Measurements from ENCODE around the gene OPA3.
A peak's percentile ranks its signal among the peaks of the same experiment; 100 is the strongest.

Gene OPA3

GRCh38 chr19:45569619-45570421 is 14.8 kb downstream of the OPA3 start:
- FAIRE-seq (peak; percentile 80), DNase-seq (ENCODE audit: extremely low spot score, insufficient read length, low read depth) (no peak)

GRCh38 chr19:45568732-45569131 is 15.9 kb downstream of the OPA3 start:
- FAIRE-seq = no peak

GRCh38 chr19:45567609-45568008 is 17.0 kb downstream of the OPA3 start:
- FAIRE-seq (no peak), DNase-seq (ENCODE audit: extremely low spot score, insufficient read length, low read depth) (no peak)

More at GRCh38 chr19:45568732-45569131, 15.9 kb downstream of the OPA3 start:
- no peak for DNase-seq (ENCODE audit: extremely low spot score, insufficient read length, low read depth)

GRCh38 chr19:45564131-45564780 is 20.3 kb downstream of the OPA3 start:
- no peak for DNase-seq (ENCODE audit: extremely low spot score, insufficient read length, low read depth)
- FAIRE-seq = no peak

GRCh38 chr19:45560686-45561085 is 23.9 kb downstream of the OPA3 start:
- FAIRE-seq = no peak
- DNase-seq (ENCODE audit: extremely low spot score, insufficient read length, low read depth) = no peak

- FAIRE-seq (no peak), DNase-seq (ENCODE audit: extremely low spot score, insufficient read length, low read depth) (no peak)
Observed at GRCh38 chr19:45560038-45560437, 24.6 kb downstream of the OPA3 start.

DNA sequence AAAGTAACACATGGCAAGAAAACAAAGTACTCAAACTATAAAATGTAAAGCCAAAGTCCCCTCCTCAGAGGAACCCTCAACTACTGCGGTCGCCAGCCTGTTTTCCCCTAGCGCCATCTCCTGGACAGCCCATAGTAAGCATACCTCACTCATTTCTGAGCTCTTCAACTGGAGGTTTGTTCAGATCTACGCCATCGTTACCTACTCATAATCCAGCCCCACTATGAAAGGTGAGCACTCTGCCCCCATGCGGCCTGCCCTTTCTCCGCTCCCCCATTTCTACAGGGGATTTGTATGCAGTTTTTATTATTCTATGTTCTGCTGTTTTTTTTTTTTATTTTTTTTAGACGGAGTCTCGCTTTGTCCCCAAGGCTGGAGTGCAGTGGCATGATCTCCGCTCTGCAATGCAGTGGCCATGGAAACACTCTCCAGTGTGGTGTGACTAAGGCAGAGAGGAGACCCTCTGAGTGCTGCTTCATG is 26.2 kb downstream of the OPA3 start:
- peak; percentile 54 for DNase-seq (ENCODE audit: extremely low spot score, insufficient read length, low read depth)
- FAIRE-seq = peak; percentile 91

GRCh38 chr19:45556835-45557234 is 27.8 kb downstream of the OPA3 start:
- DNase-seq (ENCODE audit: extremely low spot score, insufficient read length, low read depth) = no peak

DNA sequence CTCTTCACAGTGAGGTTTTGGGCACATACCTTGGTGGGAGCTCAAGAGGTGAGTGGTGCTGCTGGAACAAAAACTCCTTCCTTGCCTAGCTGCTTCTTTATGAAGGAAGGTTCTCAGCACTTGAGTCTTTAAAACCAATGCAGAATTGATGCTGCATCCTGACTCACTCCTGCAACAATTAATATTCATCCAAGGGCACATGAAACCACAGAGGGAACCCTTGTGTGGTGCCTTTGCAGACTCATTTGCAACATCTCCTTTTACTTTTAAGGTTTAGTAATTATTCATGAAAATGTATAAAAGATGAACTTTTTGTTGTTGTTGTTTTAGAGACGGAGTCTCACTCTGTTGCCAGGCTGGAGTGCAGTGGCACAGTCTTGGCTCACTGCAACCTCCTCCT is 30.1 kb downstream of the OPA3 start:
- no peak for FAIRE-seq
- no peak for DNase-seq (ENCODE audit: extremely low spot score, insufficient read length, low read depth)

More at GRCh38 chr19:45556835-45557234, 27.8 kb downstream of the OPA3 start:
- no peak for FAIRE-seq

- DNase-seq (ENCODE audit: extremely low spot score, insufficient read length, low read depth) (no peak), FAIRE-seq (no peak)
Observed at GRCh38 chr19:45553464-45553863, 31.1 kb downstream of the OPA3 start.

DNA sequence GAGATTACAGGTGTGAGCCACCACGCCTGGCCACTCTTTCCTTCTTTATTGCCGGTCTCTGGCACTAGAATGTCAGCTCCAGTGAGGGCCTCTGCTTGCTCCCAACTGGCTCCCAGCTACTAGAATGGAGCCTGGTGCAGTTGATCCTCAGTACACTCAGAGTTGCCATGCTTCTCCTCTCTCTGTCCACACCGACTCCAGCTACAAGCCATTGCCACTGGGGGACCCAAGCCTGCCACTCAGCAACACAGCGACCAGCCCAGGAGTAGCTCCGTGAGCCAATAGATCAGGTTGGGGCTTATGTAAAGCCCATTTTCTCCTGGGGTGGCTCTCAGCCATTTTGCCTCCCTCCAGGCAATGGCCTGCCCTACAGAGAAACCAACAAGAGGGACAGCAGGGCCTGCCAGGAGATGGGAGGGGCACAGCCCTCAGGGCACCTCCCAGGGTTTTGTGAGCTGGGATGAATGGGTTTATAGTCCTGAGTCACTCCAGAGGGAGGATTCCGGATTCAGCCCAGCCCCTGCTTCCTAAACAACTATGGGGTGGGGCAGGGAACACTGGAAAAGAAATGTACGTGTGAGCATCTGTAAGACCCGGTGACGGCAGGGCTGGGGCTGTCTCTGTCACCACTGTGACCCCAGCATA is 36.5 kb downstream of the OPA3 start:
- no peak for FAIRE-seq
- DNase-seq (ENCODE audit: extremely low spot score, insufficient read length, low read depth) = no peak

GRCh38 chr19:45547211-45547770 is 37.3 kb downstream of the OPA3 start:
- no peak for FAIRE-seq
- no peak for DNase-seq (ENCODE audit: extremely low spot score, insufficient read length, low read depth)

- no peak for DNase-seq (ENCODE audit: extremely low spot score, insufficient read length, low read depth)
- no peak for FAIRE-seq
Observed at GRCh38 chr19:45542234-45542668, 42.4 kb downstream of the OPA3 start.

- FAIRE-seq (no peak), DNase-seq (ENCODE audit: extremely low spot score, insufficient read length, low read depth) (no peak)
Observed at GRCh38 chr19:45539459-45539858, 45.1 kb downstream of the OPA3 start.

GRCh38 chr19:45531349-45531748 is 53.3 kb downstream of the OPA3 start:
- no peak for FAIRE-seq
- no peak for DNase-seq (ENCODE audit: extremely low spot score, insufficient read length, low read depth)

DNA sequence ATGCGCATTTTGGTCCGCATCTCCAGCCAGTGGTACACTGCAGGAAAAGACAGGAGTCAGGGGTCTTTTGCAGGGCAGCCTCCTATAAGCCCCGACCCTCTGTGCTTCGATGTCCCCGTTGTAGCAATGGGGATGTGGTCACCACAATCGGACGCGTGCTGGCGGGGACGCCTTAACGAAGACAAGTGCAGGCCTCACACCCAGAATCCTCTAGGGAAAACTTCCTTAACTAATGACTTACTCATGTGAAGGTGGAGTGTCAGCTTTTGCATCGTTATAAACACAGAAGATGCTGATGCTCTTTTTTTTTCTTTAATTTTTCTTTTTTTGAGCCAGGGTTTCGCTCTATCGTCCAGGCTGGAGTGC is 55.2 kb downstream of the OPA3 start:
- FAIRE-seq (no peak), DNase-seq (ENCODE audit: extremely low spot score, insufficient read length, low read depth) (no peak)

GRCh38 chr19:45528744-45529419 is 55.7 kb downstream of the OPA3 start:
- no peak for FAIRE-seq
- DNase-seq (ENCODE audit: extremely low spot score, insufficient read length, low read depth) = no peak

DNA sequence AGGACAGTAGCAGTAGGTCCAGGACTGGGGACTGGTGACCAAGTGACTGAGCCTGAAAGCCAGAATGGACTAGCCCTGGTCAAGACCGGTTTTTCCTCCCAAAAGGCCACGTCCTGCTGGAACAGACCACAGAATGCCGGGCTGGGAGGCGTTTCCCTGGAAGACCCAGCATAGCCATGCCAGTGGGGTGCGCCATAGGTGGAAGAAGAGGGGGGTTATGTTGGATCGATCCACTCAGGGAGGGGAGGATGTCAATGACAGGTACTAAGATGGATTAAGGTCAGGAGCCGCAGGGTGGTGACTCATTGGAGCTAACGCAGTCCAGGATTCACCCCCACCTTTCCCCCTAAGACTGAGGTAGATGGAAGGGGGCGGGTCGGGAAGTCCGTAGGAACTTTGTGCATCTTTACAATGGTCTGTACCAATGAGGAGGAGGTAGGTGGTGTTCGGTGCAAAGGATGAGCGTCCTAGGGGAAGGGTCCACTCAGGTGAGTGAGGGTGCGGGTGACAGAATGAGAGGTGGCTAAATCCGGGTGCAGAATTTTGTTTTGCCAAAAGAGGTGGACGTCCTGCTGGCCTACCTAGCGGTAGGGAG is 56.4 kb downstream of the OPA3 start:
- no peak for FAIRE-seq

GRCh38 chr19:45527731-45528130 is 56.9 kb downstream of the OPA3 start:
- DNase-seq (ENCODE audit: extremely low spot score, insufficient read length, low read depth) (no peak), FAIRE-seq (no peak)

More for the DNA sequence above, 56.4 kb downstream of the OPA3 start:
- no peak for DNase-seq (ENCODE audit: extremely low spot score, insufficient read length, low read depth)

DNA sequence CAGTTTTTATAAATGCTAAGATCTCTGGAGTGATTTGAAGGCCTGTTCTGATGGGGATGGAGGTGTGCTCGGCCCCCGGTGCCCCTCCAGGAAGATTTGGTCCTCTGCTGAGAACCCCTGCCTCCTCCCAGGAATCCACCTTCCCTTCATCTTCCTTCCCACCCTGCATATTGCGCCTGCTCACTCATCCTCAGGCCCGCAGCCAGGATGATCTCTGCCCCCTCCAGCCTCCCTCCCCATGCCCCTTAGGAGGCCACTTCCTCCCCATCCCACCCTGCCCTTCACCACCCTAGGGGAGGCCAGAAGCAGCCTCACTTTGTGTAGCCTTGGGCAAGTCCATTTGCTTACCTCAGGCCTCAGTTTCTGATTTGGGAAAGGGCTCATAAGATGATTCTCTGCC is 57.6 kb downstream of the OPA3 start:
- no peak for FAIRE-seq
- no peak for DNase-seq (ENCODE audit: extremely low spot score, insufficient read length, low read depth)

Data from GM18507 (cell line).